ENCODE measurements around the gene MACROD2.

The MACROD2 gene

GRCh38 chr20:14470977-14471661, 475.8 kb downstream of the MACROD2 start:
- no peak for DNase-seq (ENCODE audit: low read depth)

- DNase-seq (ENCODE audit: low read depth) = peak; percentile 14
Measured at GRCh38 chr20:14477125-14477524, 481.8 kb downstream of the MACROD2 start.

GRCh38 chr20:14478126-14478525, 482.8 kb downstream of the MACROD2 start:
- no peak for DNase-seq (ENCODE audit: low read depth)

GRCh38 chr20:14481863-14482262, 486.5 kb downstream of the MACROD2 start:
- peak; percentile 59 for DNase-seq (ENCODE audit: low read depth)

GRCh38 chr20:14488212-14488611, 492.9 kb downstream of the MACROD2 start:
- DNase-seq (ENCODE audit: low read depth) = no peak

GRCh38 chr20:14488756-14489479, 493.6 kb downstream of the MACROD2 start:
- DNase-seq (ENCODE audit: low read depth) = no peak

- DNase-seq (ENCODE audit: low read depth) = no peak
Measured at GRCh38 chr20:14489544-14489943, 494.2 kb downstream of the MACROD2 start.

- DNase-seq (ENCODE audit: low read depth) = no peak
Measured at GRCh38 chr20:14491436-14491835, 496.1 kb downstream of the MACROD2 start.

- no peak for DNase-seq (ENCODE audit: low read depth)
Measured at GRCh38 chr20:14493408-14493807, 498.1 kb downstream of the MACROD2 start.

GRCh38 chr20:14494355-14494754, 499.0 kb downstream of the MACROD2 start:
- DNase-seq (ENCODE audit: low read depth) = no peak

GRCh38 chr20:14495066-14495465, 499.8 kb downstream of the MACROD2 start:
- no peak for DNase-seq (ENCODE audit: low read depth)

GRCh38 chr20:14497004-14497403, 501.7 kb downstream of the MACROD2 start:
- DNase-seq (ENCODE audit: low read depth) = no peak

GRCh38 chr20:14498772-14499171, 503.5 kb downstream of the MACROD2 start:
- DNase-seq (ENCODE audit: low read depth) = no peak

- DNase-seq (ENCODE audit: low read depth) = no peak
Measured at GRCh38 chr20:14505476-14505875, 510.2 kb downstream of the MACROD2 start.

GRCh38 chr20:14507711-14508110, 512.4 kb downstream of the MACROD2 start:
- no peak for DNase-seq (ENCODE audit: low read depth)

GRCh38 chr20:14510341-14510740, 515.0 kb downstream of the MACROD2 start:
- no peak for DNase-seq (ENCODE audit: low read depth)

- DNase-seq (ENCODE audit: low read depth) = no peak
Measured at GRCh38 chr20:14512839-14513238, 517.5 kb downstream of the MACROD2 start.

GRCh38 chr20:14518648-14519047, 523.3 kb downstream of the MACROD2 start:
- no peak for DNase-seq (ENCODE audit: low read depth)

- DNase-seq (ENCODE audit: low read depth) = no peak
Measured at GRCh38 chr20:14521016-14521415, 525.7 kb downstream of the MACROD2 start.

- DNase-seq (ENCODE audit: low read depth) = peak; percentile 5
Measured at GRCh38 chr20:14521436-14521835, 526.1 kb downstream of the MACROD2 start.

- DNase-seq (ENCODE audit: low read depth) = no peak
Measured at GRCh38 chr20:14522595-14522994, 527.3 kb downstream of the MACROD2 start.

- DNase-seq (ENCODE audit: low read depth) = no peak
Measured at GRCh38 chr20:14523090-14523489, 527.8 kb downstream of the MACROD2 start.

- no peak for DNase-seq (ENCODE audit: low read depth)
Measured at GRCh38 chr20:14525426-14525825, 530.1 kb downstream of the MACROD2 start.

- DNase-seq (ENCODE audit: low read depth) = no peak
Measured at GRCh38 chr20:14526891-14527290, 531.6 kb downstream of the MACROD2 start.

All from non-pigmented ciliary epithelial cell (primary cell).